Cerebellar cortex (tissue), 1 donor: ENCODE results near the gene CRY1.
"Not testable (repeated sequence)": the region's sequence is repeated elsewhere in the genome, so short reads cannot be mapped to it uniquely, and the experiment has no call there.

Source experiments
- DNase-seq: peaks from one replicate; pipeline ENCODE4 v3.0.0-alpha.2; 2015; ENCODE audit warnings: low spot score

Gene CRY1

GRCh38 chr12:107108995-107109508 is 15.7 kb upstream of the CRY1 start:
- no peak for DNase-seq

GRCh38 chr12:107108366-107108765 is 15.0 kb upstream of the CRY1 start:
- DNase-seq: not testable (repeated sequence)

GRCh38 chr12:107107381-107107780 is 14.0 kb upstream of the CRY1 start:
- no peak for DNase-seq

GRCh38 chr12:107106241-107107025 is 13.1 kb upstream of the CRY1 start:
- peak; percentile 73 for DNase-seq

GRCh38 chr12:107105410-107105703 is 12.0 kb upstream of the CRY1 start:
- no peak for DNase-seq

- no peak for DNase-seq
These were observed 10.2 kb upstream of the CRY1 start for GRCh38 chr12:107103516-107103915.

- DNase-seq: no peak
These were observed 9.7 kb upstream of the CRY1 start for GRCh38 chr12:107103097-107103496.

GRCh38 chr12:107102294-107102693 is 8.9 kb upstream of the CRY1 start:
- DNase-seq: no peak

- no peak for DNase-seq
These were observed 8.3 kb upstream of the CRY1 start for GRCh38 chr12:107101651-107102050.

GRCh38 chr12:107099917-107100316 is 6.6 kb upstream of the CRY1 start:
- no peak for DNase-seq

GRCh38 chr12:107096571-107096970 is 3.2 kb upstream of the CRY1 start:
- no peak for DNase-seq

- DNase-seq: no peak
These were observed 767 bp upstream of the CRY1 start for GRCh38 chr12:107094183-107094448.

- DNase-seq: no peak
These were observed 506 bp downstream of the CRY1 start for GRCh38 chr12:107092669-107093416.

GRCh38 chr12:107091989-107092641 is 1.2 kb downstream of the CRY1 start:
- peak; percentile 93 for DNase-seq

GRCh38 chr12:107091381-107091780 is 2.0 kb downstream of the CRY1 start:
- DNase-seq: peak; percentile 50

GRCh38 chr12:107090711-107091110 is 2.6 kb downstream of the CRY1 start:
- no peak for DNase-seq

- DNase-seq: no peak
These were observed 4.4 kb downstream of the CRY1 start for GRCh38 chr12:107088912-107089311.

- no peak for DNase-seq
These were observed 7.0 kb downstream of the CRY1 start for GRCh38 chr12:107086314-107086713.

- DNase-seq: no peak
These were observed 11.6 kb downstream of the CRY1 start for GRCh38 chr12:107081778-107082177.

GRCh38 chr12:107080299-107080698 is 13.1 kb downstream of the CRY1 start:
- DNase-seq: no peak

GRCh38 chr12:107079172-107080011 is 14.0 kb downstream of the CRY1 start:
- DNase-seq: no peak

GRCh38 chr12:107073266-107073665 is 20.1 kb downstream of the CRY1 start:
- not testable (repeated sequence) for DNase-seq
